Measurements from ENCODE around the gene PTH2R.
A peak's percentile ranks its signal among the peaks of the same experiment; 100 is the strongest.

PTH2R gene

DNA sequence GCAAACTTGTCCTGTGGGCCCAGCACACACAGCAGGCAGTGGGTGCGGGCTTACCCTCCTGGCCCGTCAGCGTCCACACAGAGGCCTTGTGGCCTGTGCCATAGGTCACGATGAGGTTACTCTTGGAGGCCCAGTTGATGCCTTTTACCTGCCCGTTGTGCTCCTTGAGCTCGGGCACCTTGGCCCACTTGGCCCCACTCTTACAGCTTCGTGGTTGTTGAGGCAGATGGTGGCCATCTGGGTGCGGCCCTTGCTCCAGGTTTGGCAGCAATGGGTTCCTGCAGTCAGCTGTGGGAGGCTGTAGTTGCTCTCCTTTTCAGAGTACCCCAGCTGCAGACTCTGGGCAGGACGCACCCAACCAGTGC, 45.5 kb upstream of the PTH2R start:
- no peak for TF ChIP-seq CTCF (IDR thresholded peaks at IDR 0.05; ENCODE audit: insufficient read depth, low read depth, low read length, missing control alignments)
- DNase-seq (ENCODE audit: low read depth), result no peak
- no peak overlapping the region for H3K4me3 ChIP-seq (ENCODE audit: low read depth, low read length)

GRCh38 chr2:208363485-208363884, 43.1 kb upstream of the PTH2R start:
- peak; percentile 21 for DNase-seq (ENCODE audit: low read depth)
- no peak for TF ChIP-seq CTCF (IDR thresholded peaks at IDR 0.05; ENCODE audit: insufficient read depth, low read depth, low read length, missing control alignments)
- H3K4me3 ChIP-seq (ENCODE audit: low read depth, low read length), result no peak overlapping the region

- no peak for TF ChIP-seq CTCF (IDR thresholded peaks at IDR 0.05; ENCODE audit: insufficient read depth, low read depth, low read length, missing control alignments)
- no peak overlapping the region for H3K4me3 ChIP-seq (ENCODE audit: low read depth, low read length)
- DNase-seq (ENCODE audit: low read depth), result peak; percentile 26
Observed at GRCh38 chr2:208366215-208367127, 40.1 kb upstream of the PTH2R start.

- no peak for TF ChIP-seq CTCF (IDR thresholded peaks at IDR 0.05; ENCODE audit: insufficient read depth, low read depth, low read length, missing control alignments)
- H3K4me3 ChIP-seq (ENCODE audit: low read depth, low read length), result no peak overlapping the region
- DNase-seq (ENCODE audit: low read depth), result no peak
Observed at GRCh38 chr2:208369091-208369490, 37.5 kb upstream of the PTH2R start.

DNA sequence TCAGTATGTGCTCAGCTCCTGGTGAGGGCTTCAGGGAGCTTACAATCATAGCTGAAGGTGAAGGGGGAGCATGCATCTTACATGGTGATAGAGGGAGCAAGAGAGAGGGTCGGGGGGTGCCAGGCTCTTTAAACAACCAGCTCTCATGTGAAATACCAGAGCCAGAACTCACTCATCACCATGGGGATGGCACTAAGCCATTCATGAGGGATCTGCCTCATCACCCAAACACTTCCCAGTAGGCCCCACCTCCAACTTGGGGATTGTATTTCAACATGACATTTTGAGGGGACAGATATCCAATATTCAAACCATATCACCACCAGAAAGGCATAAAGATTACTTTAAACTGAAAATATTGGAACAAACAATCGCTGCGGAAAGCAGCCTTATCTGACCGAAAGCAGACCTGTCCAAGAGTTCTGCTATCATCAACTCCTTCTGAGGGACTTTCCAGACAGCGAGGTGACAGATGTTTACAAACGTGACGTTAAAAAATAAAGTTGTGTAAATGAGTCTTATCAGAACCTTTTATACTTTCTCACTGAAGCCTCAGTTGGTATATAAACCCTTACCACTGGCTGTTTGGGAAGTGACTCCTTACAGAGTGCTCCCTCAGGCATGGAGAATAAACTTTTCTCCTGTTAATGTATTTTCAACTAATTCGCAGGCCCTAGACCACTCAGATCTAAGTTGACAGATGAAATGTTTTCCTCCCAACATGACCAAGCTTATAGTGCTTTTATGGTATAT, 35.5 kb upstream of the PTH2R start:
- DNase-seq (ENCODE audit: low read depth), result no peak
- H3K4me3 ChIP-seq (ENCODE audit: low read depth, low read length), result no peak overlapping the region
- no peak for TF ChIP-seq CTCF (IDR thresholded peaks at IDR 0.05; ENCODE audit: insufficient read depth, low read depth, low read length, missing control alignments)

DNA sequence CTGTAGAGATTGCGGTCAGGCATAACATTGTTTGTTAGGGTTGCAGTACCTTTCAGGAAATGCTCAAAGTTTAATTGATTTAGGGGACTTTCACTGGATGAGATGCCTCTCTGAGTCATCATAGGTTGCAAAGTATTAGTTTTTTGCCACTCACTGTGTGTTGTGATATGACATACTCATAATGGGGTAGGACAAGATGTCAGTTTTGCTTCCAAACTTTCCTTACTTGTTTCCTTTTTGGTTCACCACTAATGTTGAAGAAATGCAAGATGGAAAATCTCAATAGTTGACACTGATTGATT, 35.0 kb upstream of the PTH2R start:
- H3K4me3 ChIP-seq (ENCODE audit: low read depth, low read length), result no peak overlapping the region
- no peak for TF ChIP-seq CTCF (IDR thresholded peaks at IDR 0.05; ENCODE audit: insufficient read depth, low read depth, low read length, missing control alignments)
- no peak for DNase-seq (ENCODE audit: low read depth)
